ENCODE measurements around the gene SLC25A41.

SLC25A41 gene

GRCh38 chr19:6442087-6442688 lies 8.6 kb upstream of the SLC25A41 start:
- Histone ChIP-seq H4K8ac (ENCODE audit: low read depth, low read length) (no peak overlapping the region), H3K4ac (ENCODE audit: low read depth, low read length) (no peak overlapping the region), H3K79me2 (ENCODE audit: control insufficient read depth, insufficient read depth, low read length) (no peaks in the 10 kb centered on the region), H2BK15ac (replicated peaks; ENCODE audit: low read depth) (no peak overlapping the region), H3K79me1 (ENCODE audit: low read length) (no peaks in the 10 kb centered on the region), H3K27me3 (ENCODE audit: insufficient read depth, low read length, poor library complexity) (no peaks in the 10 kb centered on the region), H3K56ac (ENCODE audit: low read length) (no peak overlapping the region), H3K4me3 (ENCODE audit: low read length) (no peak overlapping the region), H4K5ac (ENCODE audit: low read length) (no peak overlapping the region), H3K9ac (ENCODE audit: low read length) (no peak overlapping the region), H2AK5ac (ENCODE audit: low read length) (no peak overlapping the region), H3K18ac (ENCODE audit: low read length) (no peak overlapping the region), H3K36me3 (ENCODE audit: control insufficient read depth, insufficient read depth, low read length) (no peaks in the 10 kb centered on the region), H3K4me1 (ENCODE audit: control insufficient read depth, low read depth, low read length) (no peaks in the 10 kb centered on the region), H3K23ac (ENCODE audit: low read length) (no peak overlapping the region), H2BK120ac (ENCODE audit: low read depth, low read length) (no peak overlapping the region), H3K27ac (ENCODE audit: low read depth, low read length) (no peak overlapping the region), H2BK5ac (ENCODE audit: low read length) (no peak overlapping the region), H3K4me2 (ENCODE audit: low read length) (no peak overlapping the region)
- no peak for DNase-seq
- no CpG with 5 or more reads among the region's 13 CpGs for whole genome bisulfite sequencing (ENCODE audit: extremely low coverage, insufficient coverage, low lambda C conversion rate)

- no peak overlapping the region for H3K4ac ChIP-seq (ENCODE audit: low read depth, low read length)
- DNase-seq: no peak
- no CpG with 5 or more reads among the region's 3 CpGs for WGBS (ENCODE audit: extremely low coverage, insufficient coverage, low lambda C conversion rate)
These were observed 7.3 kb upstream of the SLC25A41 start for GRCh38 chr19:6440905-6441304.

GRCh38 chr19:6439743-6440142 lies 6.2 kb upstream of the SLC25A41 start:
- Histone ChIP-seq H3K36me3 (ENCODE audit: control insufficient read depth, insufficient read depth, low read length) (no peaks in the 10 kb centered on the region), H4K8ac (ENCODE audit: low read depth, low read length) (no peak overlapping the region), H3K27ac (ENCODE audit: low read depth, low read length) (no peak overlapping the region), H3K4me3 (ENCODE audit: low read length) (no peak overlapping the region), H3K4ac (ENCODE audit: low read depth, low read length) (no peak overlapping the region), H3K9ac (ENCODE audit: low read length) (no peak overlapping the region), H4K5ac (ENCODE audit: low read length) (no peak overlapping the region), H2BK5ac (ENCODE audit: low read length) (no peak overlapping the region), H2AK5ac (ENCODE audit: low read length) (no peak overlapping the region), H3K79me1 (ENCODE audit: low read length) (no peaks in the 10 kb centered on the region), H2BK120ac (ENCODE audit: low read depth, low read length) (no peak overlapping the region), H3K79me2 (ENCODE audit: control insufficient read depth, insufficient read depth, low read length) (no peaks in the 10 kb centered on the region), H3K27me3 (ENCODE audit: insufficient read depth, low read length, poor library complexity) (no peaks in the 10 kb centered on the region), H3K56ac (ENCODE audit: low read length) (no peak overlapping the region), H3K23ac (ENCODE audit: low read length) (no peak overlapping the region), H3K4me2 (ENCODE audit: low read length) (no peak overlapping the region), H3K18ac (ENCODE audit: low read length) (no peak overlapping the region), H3K4me1 (ENCODE audit: control insufficient read depth, low read depth, low read length) (no peaks in the 10 kb centered on the region), H2BK15ac (replicated peaks; ENCODE audit: low read depth) (no peak overlapping the region)
- DNase-seq: no peak
- no CpG with 5 or more reads among the region's 4 CpGs for WGBS (ENCODE audit: extremely low coverage, insufficient coverage, low lambda C conversion rate)

More at GRCh38 chr19:6440905-6441304, 7.3 kb upstream of the SLC25A41 start:
- Histone ChIP-seq H3K27ac (ENCODE audit: low read depth, low read length) (no peak overlapping the region), H3K56ac (ENCODE audit: low read length) (no peak overlapping the region), H2AK5ac (ENCODE audit: low read length) (no peak overlapping the region), H2BK5ac (ENCODE audit: low read length) (no peak overlapping the region), H3K18ac (ENCODE audit: low read length) (no peak overlapping the region), H3K79me2 (ENCODE audit: control insufficient read depth, insufficient read depth, low read length) (no peaks in the 10 kb centered on the region), H4K5ac (ENCODE audit: low read length) (no peak overlapping the region), H3K27me3 (ENCODE audit: insufficient read depth, low read length, poor library complexity) (no peaks in the 10 kb centered on the region), H4K8ac (ENCODE audit: low read depth, low read length) (no peak overlapping the region), H3K9ac (ENCODE audit: low read length) (no peak overlapping the region), H3K79me1 (ENCODE audit: low read length) (no peaks in the 10 kb centered on the region), H2BK120ac (ENCODE audit: low read depth, low read length) (no peak overlapping the region), H3K36me3 (ENCODE audit: control insufficient read depth, insufficient read depth, low read length) (no peaks in the 10 kb centered on the region), H3K4me1 (ENCODE audit: control insufficient read depth, low read depth, low read length) (no peaks in the 10 kb centered on the region), H3K4me3 (ENCODE audit: low read length) (no peak overlapping the region), H3K23ac (ENCODE audit: low read length) (no peak overlapping the region), H2BK15ac (replicated peaks; ENCODE audit: low read depth) (no peak overlapping the region), H3K4me2 (ENCODE audit: low read length) (no peak overlapping the region)

- Histone ChIP-seq H3K27me3 (ENCODE audit: insufficient read depth, low read length, poor library complexity) (no peaks in the 10 kb centered on the region), H3K4me3 (ENCODE audit: low read length) (no peak overlapping the region), H3K18ac (ENCODE audit: low read length) (no peak overlapping the region), H4K8ac (ENCODE audit: low read depth, low read length) (no peak overlapping the region), H3K36me3 (ENCODE audit: control insufficient read depth, insufficient read depth, low read length) (no peaks in the 10 kb centered on the region), H3K4ac (ENCODE audit: low read depth, low read length) (no peak overlapping the region), H2BK5ac (ENCODE audit: low read length) (no peak overlapping the region), H3K79me1 (ENCODE audit: low read length) (no peaks in the 10 kb centered on the region), H3K4me2 (ENCODE audit: low read length) (no peak overlapping the region), H2BK15ac (replicated peaks; ENCODE audit: low read depth) (no peak overlapping the region), H3K79me2 (ENCODE audit: control insufficient read depth, insufficient read depth, low read length) (no peaks in the 10 kb centered on the region), H4K5ac (ENCODE audit: low read length) (no peak overlapping the region), H3K23ac (ENCODE audit: low read length) (no peak overlapping the region), H2BK120ac (ENCODE audit: low read depth, low read length) (no peak overlapping the region), H2AK5ac (ENCODE audit: low read length) (no peak overlapping the region), H3K56ac (ENCODE audit: low read length) (no peak overlapping the region), H3K4me1 (ENCODE audit: control insufficient read depth, low read depth, low read length) (no peaks in the 10 kb centered on the region), H3K27ac (ENCODE audit: low read depth, low read length) (no peak overlapping the region), H3K9ac (ENCODE audit: low read length) (no peak overlapping the region)
- no peak for DNase-seq
- no CpG with 5 or more reads among the region's 11 CpGs for WGBS (ENCODE audit: extremely low coverage, insufficient coverage, low lambda C conversion rate)
These were observed 398 bp downstream of the SLC25A41 start for GRCh38 chr19:6433165-6433564.

- no peak overlapping the region for H3K18ac ChIP-seq (ENCODE audit: low read length)
- H3K4ac ChIP-seq (ENCODE audit: low read depth, low read length): no peak overlapping the region
- H3K79me2 ChIP-seq (ENCODE audit: control insufficient read depth, insufficient read depth, low read length): no peaks in the 10 kb centered on the region
- H2BK15ac ChIP-seq (replicated peaks; ENCODE audit: low read depth): no peak overlapping the region
- no peak overlapping the region for H3K4me3 ChIP-seq (ENCODE audit: low read length)
- no CpG with 5 or more reads among the region's 11 CpGs for WGBS (ENCODE audit: extremely low coverage, insufficient coverage, low lambda C conversion rate)
- no peak overlapping the region for H3K23ac ChIP-seq (ENCODE audit: low read length)
- H2BK120ac ChIP-seq (ENCODE audit: low read depth, low read length): no peak overlapping the region
- no peak for DNase-seq
- no peaks in the 10 kb centered on the region for H3K36me3 ChIP-seq (ENCODE audit: control insufficient read depth, insufficient read depth, low read length)
- no peak overlapping the region for H3K4me2 ChIP-seq (ENCODE audit: low read length)
- no peaks in the 10 kb centered on the region for H3K27me3 ChIP-seq (ENCODE audit: insufficient read depth, low read length, poor library complexity)
- H4K8ac ChIP-seq (ENCODE audit: low read depth, low read length): no peak overlapping the region
- H3K56ac ChIP-seq (ENCODE audit: low read length): no peak overlapping the region
- H2AK5ac ChIP-seq (ENCODE audit: low read length): no peak overlapping the region
- H3K4me1 ChIP-seq (ENCODE audit: control insufficient read depth, low read depth, low read length): no peaks in the 10 kb centered on the region
- H3K79me1 ChIP-seq (ENCODE audit: low read length): no peaks in the 10 kb centered on the region
- no peak overlapping the region for H3K9ac ChIP-seq (ENCODE audit: low read length)
- no peak overlapping the region for H4K5ac ChIP-seq (ENCODE audit: low read length)
- H2BK5ac ChIP-seq (ENCODE audit: low read length): no peak overlapping the region
- H3K27ac ChIP-seq (ENCODE audit: low read depth, low read length): no peak overlapping the region
These were observed 1.7 kb downstream of the SLC25A41 start for GRCh38 chr19:6431891-6432290.

Data from mesendoderm (in vitro differentiated cells).